GM21423 (cell line): ENCODE data around the gene NFKBIA.
"Not testable (repeated sequence)": the region's sequence is repeated elsewhere in the genome, so short reads cannot be mapped to it uniquely, and the experiment has no call there.

Source experiments
- ATAC-seq: cut with Tn5 transposase; IDR thresholded peaks from one replicate; pipeline ENCODE4 v1.9.1; 2021; ENCODE audit warnings: mild to moderate bottlenecking, moderate library complexity; ENCODE audit not compliant: unreplicated experiment

Gene NFKBIA

GRCh38 chr14:35392103-35392502, 12.4 kb downstream of the NFKBIA start:
- ATAC-seq = no peak

GRCh38 chr14:35391388-35391710, 13.2 kb downstream of the NFKBIA start:
- ATAC-seq = no peak

- ATAC-seq = no peak
Observed at GRCh38 chr14:35390577-35391387, 13.8 kb downstream of the NFKBIA start.

GRCh38 chr14:35389315-35389667, 15.3 kb downstream of the NFKBIA start:
- ATAC-seq = no peak

GRCh38 chr14:35388656-35389314, 15.8 kb downstream of the NFKBIA start:
- no peak for ATAC-seq

- no peak for ATAC-seq
Observed at GRCh38 chr14:35387713-35388579, 16.6 kb downstream of the NFKBIA start.

GRCh38 chr14:35387219-35387618, 17.3 kb downstream of the NFKBIA start:
- no peak for ATAC-seq

GRCh38 chr14:35386673-35387125, 17.9 kb downstream of the NFKBIA start:
- ATAC-seq = no peak

GRCh38 chr14:35385042-35385839, 19.3 kb downstream of the NFKBIA start:
- ATAC-seq = no peak

GRCh38 chr14:35384455-35385041, 20.0 kb downstream of the NFKBIA start:
- no peak for ATAC-seq

GRCh38 chr14:35383569-35384454, 20.7 kb downstream of the NFKBIA start:
- ATAC-seq = no peak

- ATAC-seq = no peak
Observed at GRCh38 chr14:35380794-35381193, 23.8 kb downstream of the NFKBIA start.

- not testable (repeated sequence) for ATAC-seq
Observed at GRCh38 chr14:35379234-35379933, 25.2 kb downstream of the NFKBIA start.

- ATAC-seq = no peak
Observed at GRCh38 chr14:35378425-35379233, 25.9 kb downstream of the NFKBIA start.

GRCh38 chr14:35375558-35376025, 29.0 kb downstream of the NFKBIA start:
- ATAC-seq = no peak

- ATAC-seq = no peak
Observed at GRCh38 chr14:35374263-35374712, 30.3 kb downstream of the NFKBIA start.

GRCh38 chr14:35373208-35373607, 31.3 kb downstream of the NFKBIA start:
- ATAC-seq = not testable (repeated sequence)

- ATAC-seq = no peak
Observed at GRCh38 chr14:35370969-35371368, 33.6 kb downstream of the NFKBIA start.
